Measurements from ENCODE around the gene EFCAB8.

- TF ChIP-seq CTCF (IDR thresholded peaks at IDR 0.05; ENCODE audit: low read depth, low read length, poor library complexity, severe bottlenecking) (no peak), EZH2phosphoT487 (IDR thresholded peaks at IDR 0.05; ENCODE audit: borderline replicate concordance, low read length) (no peak)
Observed at GRCh38 chr20:32841632-32842031, 17.1 kb upstream of the EFCAB8 start.
